GM23248 (cell line): ENCODE results near the gene SPTB.

Experiments
- EZH2 ChIP-seq: fragments of 200-600 bp; sonication (generic); IDR thresholded peaks from 2 replicates; pipeline ENCODE4 v1.6.1; 2018; ENCODE audit warnings: antibody characterized with exemption, mild to moderate bottlenecking; ENCODE audit not compliant: insufficient read depth, poor library complexity, severe bottlenecking
- EZH2phosphoT487 ChIP-seq: fragments of 200-600 bp; sonication (generic); IDR thresholded peaks from 2 replicates; pipeline ENCODE4 v1.6.1; 2018; ENCODE audit warnings: antibody characterized with exemption, moderate library complexity, mild to moderate bottlenecking, low read depth; ENCODE audit not compliant: insufficient read depth

DNA sequence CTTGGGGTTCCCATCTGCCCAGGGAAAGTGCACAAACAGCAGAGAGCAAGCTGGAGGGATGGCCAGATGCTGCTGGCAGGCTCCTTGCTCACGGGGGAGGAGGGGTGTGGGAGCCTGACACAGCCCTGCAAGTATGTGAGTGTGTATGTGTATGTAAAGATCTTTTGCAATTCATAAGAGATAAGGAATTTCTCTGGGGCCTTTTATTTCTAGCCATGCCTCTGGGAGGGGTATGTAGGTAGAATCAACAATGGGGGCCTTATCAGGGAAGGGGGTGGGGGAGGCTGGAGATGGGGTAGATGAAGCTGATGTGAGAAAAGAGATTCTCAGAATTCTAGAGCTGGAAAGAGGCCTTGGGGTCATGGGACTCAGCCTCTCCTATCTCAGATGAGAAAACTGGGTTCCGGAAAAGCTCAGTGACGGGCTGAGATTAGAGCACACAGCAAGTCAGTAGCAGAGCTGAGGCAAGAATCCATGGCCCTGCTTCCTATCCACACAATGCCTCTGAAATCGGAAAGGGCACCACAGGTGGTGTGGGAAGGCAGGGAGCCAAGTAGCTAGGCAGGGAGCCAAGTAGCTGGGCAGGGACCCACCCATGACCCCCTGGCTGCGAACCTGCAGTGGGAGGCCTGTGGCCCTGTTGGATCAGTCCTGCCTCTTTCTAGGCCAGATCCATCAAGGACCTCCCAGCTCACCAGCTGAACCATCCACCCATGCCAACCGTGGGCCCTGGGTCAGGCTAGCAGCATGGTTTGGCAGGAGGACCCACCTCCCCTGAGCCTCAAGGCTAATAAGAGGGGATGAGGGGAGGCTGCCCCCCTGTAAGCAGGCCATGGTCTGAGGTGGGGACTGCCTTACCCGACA is 120.8 kb downstream of the SPTB start:
- TF ChIP-seq EZH2phosphoT487 (no peak), EZH2 (no peak)
